NCI-H69 (cell line): ENCODE results near the gene THRB.

Experiments used
- DNase-seq: peaks from one replicate; lab custom pipeline; 2025; lab: John Stamatoyannopoulos, UW

Gene THRB

GRCh38 chr3:24225385-24225950 is 269.2 kb downstream of the THRB start:
- no peak for DNase-seq

- DNase-seq: no peak
Measured at GRCh38 chr3:24224666-24225384, 269.8 kb downstream of the THRB start.

- no peak for DNase-seq
Measured at GRCh38 chr3:24222165-24222805, 272.4 kb downstream of the THRB start.

GRCh38 chr3:24220859-24221657 is 273.6 kb downstream of the THRB start:
- no peak for DNase-seq

DNA sequence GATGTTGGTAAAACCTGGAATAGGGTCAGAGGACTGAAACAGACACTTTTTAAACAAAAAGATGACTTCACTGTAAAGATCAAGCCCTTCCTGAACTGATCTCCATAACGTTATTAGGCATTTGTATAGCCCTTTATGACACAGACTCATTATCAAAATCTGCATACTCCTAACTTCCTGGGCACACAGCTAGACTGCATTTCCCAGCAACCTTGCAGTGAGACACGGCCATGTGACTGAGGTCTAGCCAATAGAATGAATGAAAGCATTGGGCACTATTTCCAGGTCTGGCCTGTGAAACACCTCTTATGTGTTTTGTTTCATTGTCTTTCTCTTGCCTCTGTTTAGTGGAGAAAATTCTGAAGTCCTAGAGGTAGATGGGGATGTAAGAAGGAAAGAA is 279.1 kb downstream of the THRB start:
- DNase-seq: no peak

DNA sequence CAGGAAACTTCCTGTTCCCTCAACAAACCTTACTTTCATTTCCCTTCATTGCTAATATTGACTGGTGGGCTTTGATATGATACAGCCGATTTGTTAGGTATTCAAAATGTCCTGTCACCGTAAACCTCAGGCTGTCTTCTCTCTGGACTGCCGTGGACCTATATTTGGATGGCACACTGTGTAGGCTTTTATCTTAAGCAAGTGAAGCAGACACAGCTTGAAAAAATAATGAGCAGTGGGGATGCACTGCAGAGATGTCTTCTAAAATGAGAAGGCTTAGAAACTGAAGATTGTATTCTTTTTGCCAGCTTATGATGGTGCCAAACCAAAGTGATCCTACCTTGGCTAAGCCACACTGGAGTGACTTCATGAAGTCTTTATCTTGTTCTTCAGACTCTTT is 283.3 kb downstream of the THRB start:
- DNase-seq: no peak

GRCh38 chr3:24202071-24202470 is 292.6 kb downstream of the THRB start:
- DNase-seq: no peak

- DNase-seq: no peak
Measured at GRCh38 chr3:24201301-24201700, 293.3 kb downstream of the THRB start.

- DNase-seq: no peak
Measured at GRCh38 chr3:24199775-24200247, 294.8 kb downstream of the THRB start.

DNA sequence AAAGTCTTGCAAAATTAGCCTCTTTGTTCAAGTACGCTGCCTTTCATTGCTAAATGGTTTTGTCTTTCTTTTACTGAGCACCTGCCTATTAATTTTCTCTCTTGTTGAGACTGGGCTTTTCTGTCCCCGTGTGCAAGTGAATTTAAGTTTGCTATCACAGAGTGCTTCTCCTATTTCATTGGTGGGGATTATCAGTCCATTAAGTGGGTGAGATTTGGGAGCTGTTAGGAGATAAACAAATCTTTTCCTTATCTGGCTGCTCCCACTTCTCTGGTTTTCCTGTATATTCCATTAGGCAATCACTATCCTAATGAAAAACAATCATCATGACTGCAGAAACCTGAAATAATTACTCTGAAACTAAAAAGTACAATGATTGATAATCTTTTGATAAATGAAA is 295.4 kb downstream of the THRB start:
- no peak for DNase-seq

GRCh38 chr3:24198728-24199127 is 295.9 kb downstream of the THRB start:
- DNase-seq: peak; percentile 2

DNA sequence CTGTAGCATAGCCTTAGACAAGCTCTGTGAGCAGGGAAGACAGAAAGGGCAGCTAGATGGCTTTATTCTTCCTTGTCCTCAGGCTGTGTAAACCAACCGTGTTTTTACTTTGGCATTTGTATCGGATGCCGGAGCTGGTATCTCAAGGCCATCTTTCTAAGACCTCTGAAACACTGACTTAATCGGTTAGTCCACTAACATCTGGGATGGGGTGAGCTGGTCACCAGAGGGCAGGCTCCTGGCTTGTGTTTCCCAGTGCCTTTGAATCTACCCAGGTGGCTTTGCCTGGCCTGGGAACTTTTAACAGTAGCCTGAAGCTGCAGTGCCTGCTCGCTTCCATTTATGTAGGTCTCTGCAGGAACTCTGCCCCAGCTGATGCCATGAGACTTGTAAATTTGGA is 296.8 kb downstream of the THRB start:
- no peak for DNase-seq

- no peak for DNase-seq
Measured at GRCh38 chr3:24196526-24196925, 298.1 kb downstream of the THRB start.

DNA sequence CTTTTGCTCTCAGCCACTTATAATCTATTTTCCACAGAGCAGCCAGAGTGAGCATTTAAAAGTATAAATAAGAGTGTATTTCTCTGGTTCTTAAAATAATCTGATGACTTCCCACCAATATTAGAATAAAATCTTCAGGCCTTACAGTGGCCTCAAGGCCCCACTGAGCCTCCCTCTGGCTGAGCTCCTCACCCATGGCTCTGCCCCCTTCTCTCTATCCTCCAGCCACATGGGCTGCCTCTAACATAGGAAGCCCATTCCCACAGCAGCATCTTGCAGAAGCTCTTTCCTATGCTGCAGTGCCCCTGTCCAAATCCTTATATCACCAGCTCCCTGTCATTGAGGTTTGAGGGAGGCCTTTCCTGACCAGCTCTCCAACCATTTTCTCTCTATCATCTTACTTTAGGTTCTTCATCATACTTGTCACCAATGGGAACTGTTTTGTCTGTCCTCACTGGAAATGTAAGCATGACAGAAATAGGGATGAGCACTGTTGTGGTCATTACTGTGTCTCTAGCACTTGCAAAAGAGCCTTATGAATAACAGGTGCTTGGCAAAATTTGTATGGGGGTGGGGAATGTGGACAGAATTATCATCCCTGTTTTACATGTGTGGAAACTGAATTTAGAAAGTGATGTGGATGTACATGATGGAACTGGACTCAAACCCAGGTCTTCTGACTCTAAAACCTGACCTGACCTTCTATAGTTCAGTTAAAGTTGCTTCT is 299.0 kb downstream of the THRB start:
- no peak for DNase-seq

DNA sequence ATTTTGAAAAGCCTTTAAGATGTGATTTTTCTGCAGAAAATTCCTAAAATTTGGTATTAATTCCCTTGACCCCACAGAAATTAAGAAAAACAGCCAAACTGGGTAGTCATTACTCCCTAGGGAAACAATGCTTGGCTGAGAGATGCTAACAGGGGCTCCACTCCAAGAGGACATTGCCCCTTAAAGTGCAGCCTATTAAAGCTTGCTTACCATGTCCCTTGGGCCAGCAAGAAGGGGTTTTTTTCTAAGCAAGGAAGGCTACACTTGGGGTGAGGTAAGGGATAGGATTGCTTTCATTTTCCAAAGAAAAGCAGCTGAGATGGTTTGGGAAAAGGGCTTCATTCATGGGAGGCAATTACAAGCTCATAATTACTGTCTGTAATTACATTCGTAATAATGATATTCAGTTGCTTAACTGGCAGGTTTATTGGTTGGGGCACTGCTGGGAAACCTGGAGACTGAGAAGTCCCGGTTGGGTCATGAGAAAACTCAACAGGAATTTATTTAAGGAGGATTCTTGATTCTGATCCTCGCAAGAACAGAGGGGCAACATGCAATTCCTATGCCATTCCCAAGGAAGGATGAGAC is 302.1 kb downstream of the THRB start:
- DNase-seq: peak; percentile 91

DNA sequence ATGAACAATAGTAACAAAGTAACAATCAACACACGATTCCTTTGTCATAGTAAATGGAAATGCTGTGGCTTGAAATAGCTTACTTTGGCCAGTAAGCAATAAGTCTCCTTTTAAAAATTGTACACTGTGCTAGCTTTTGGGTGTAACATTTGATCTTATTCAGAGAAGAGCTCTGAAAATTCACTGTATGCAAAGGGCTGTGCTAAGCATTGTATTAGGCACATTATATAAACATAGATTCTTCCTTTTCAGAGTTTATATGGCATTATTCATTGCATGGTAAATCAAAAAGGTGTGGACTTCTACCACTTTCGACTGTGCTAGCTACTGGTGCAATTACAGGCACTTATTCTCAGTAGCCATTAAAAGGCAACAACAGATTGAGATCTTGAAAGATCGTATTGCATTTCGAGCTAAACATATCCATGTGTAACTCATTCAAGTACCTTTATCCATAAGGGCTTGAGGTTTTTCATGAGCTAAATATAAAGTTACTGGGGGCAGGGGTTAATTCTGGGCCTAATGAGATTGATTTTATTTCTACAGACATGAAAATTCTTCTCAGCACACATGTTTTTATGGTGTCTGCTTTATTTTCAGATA is 302.7 kb downstream of the THRB start:
- DNase-seq: peak; percentile 64

GRCh38 chr3:24190256-24190655 is 304.4 kb downstream of the THRB start:
- DNase-seq: no peak

DNA sequence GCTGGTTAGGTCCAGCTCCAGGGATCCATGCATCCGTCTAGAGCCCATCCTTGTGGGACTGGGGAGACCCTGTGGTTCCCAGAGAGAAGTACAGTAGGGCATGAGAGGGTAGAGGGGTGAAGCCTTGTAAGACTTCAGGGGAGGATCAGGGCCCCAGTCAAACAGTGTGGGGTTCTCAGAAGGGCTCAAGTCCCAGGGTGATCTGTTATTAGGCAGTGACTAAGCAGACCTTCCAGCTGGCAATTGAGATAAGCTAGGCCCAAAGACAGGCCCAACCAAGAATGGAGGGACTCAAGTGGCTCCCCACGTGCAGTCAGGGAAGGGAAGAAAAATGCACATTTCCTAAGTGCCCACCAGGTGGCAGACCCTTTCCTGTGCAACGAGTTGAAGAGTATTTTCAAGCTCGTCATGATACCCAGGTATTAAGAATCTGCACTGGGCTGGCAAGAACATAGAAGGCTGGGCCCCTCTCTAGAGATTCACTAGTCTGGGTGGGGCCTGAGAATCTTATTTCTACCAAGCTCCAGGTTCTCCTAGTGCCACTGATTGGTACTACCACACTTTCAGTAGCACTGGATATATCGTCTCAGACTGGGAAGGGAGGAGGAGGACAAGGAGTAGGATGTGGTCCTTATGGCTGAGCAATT is 308.8 kb downstream of the THRB start:
- peak; percentile 75 for DNase-seq

- no peak for DNase-seq
Measured at GRCh38 chr3:24184528-24185176, 310.0 kb downstream of the THRB start.

GRCh38 chr3:24182756-24183155 is 311.9 kb downstream of the THRB start:
- no peak for DNase-seq
